ENCODE measurements around the gene HSD11B2. TPM values are rescaled to one million over a fixed set of nuclear protein-coding genes. Genes with fewer than 3 reads are reported as not detected.

Gene HSD11B2
- total and polyA plus RNA-seq, 2 donors (not counting 1 experiment from before 2014, with no cell fraction given): 0.15 TPM; not detected in 1

GRCh38 chr16:67463691-67464090, 32.8 kb downstream of the HSD11B2 start:
- Histone ChIP-seq H3K27ac (ENCODE audit: insufficient read depth, low read length) (no peak overlapping the region), H3K27me3 (ENCODE audit: control insufficient read depth, insufficient read depth, low read length) (no peaks in the 10 kb centered on the region), H3K4me1 (ENCODE audit: control insufficient read depth, extremely low read depth, insufficient read depth, low read length) (peaks cover 18% of the 10 kb centered on the region), H2AFZ (ENCODE audit: low read length) (no peak overlapping the region), H3K9ac (ENCODE audit: insufficient read depth, low read length) (no peak overlapping the region), H3K79me2 (ENCODE audit: control insufficient read depth, insufficient read depth, low read length) (peaks cover 40% of the 10 kb centered on the region), H3K4me3 (replicated peaks in 1 of 4; ENCODE audit: control extremely low read depth in 1 of 4, insufficient read depth in 1 of 4, low read depth in 3 of 4, low read length in 4 of 4) (no peak overlapping the region), H3K36me3 (ENCODE audit: control insufficient read depth, insufficient read depth, low read length) (peaks cover 2% of the 10 kb centered on the region), H3K4me2 (ENCODE audit: extremely low read depth, insufficient read depth, low read length) (no peak overlapping the region), H3K9me3 (ENCODE audit: control insufficient read depth, insufficient read depth, low read depth, low read length) (no peaks in the 10 kb centered on the region), H4K20me1 (ENCODE audit: control insufficient read depth, extremely low read depth, insufficient read depth, low read length) (no peaks in the 10 kb centered on the region)
- no peak for DNase-seq (ENCODE audit: low read depth in 2 of 2)
- no peak for TF ChIP-seq EZH2 (IDR thresholded peaks at IDR 0.05; ENCODE audit: low read length, missing control alignments)
- no peak for TF ChIP-seq CTCF (conservative IDR thresholded peaks at IDR 0.05 in 1 of 2, IDR thresholded peaks at IDR 0.05 in 1 of 2; ENCODE audit: low read depth in 1 of 2, low read length in 2 of 2)

GRCh38 chr16:67464565-67464964, 33.6 kb downstream of the HSD11B2 start:
- no peak overlapping the region for H3K27ac ChIP-seq (ENCODE audit: insufficient read depth, low read length)
- H3K9ac ChIP-seq (ENCODE audit: insufficient read depth, low read length): no peak overlapping the region
- no peak overlapping the region for H2AFZ ChIP-seq (ENCODE audit: low read length)
- no peak for TF ChIP-seq EZH2 (IDR thresholded peaks at IDR 0.05; ENCODE audit: low read length, missing control alignments)
- no peak for TF ChIP-seq CTCF (conservative IDR thresholded peaks at IDR 0.05 in 1 of 2, IDR thresholded peaks at IDR 0.05 in 1 of 2; ENCODE audit: low read depth in 1 of 2, low read length in 2 of 2)
- H3K36me3 ChIP-seq (ENCODE audit: control insufficient read depth, insufficient read depth, low read length): peaks cover 2% of the 10 kb centered on the region
- H3K79me2 ChIP-seq (ENCODE audit: control insufficient read depth, insufficient read depth, low read length): peaks cover 40% of the 10 kb centered on the region
- DNase-seq (ENCODE audit: low read depth in 2 of 2): no peak
- H4K20me1 ChIP-seq (ENCODE audit: control insufficient read depth, extremely low read depth, insufficient read depth, low read length): no peaks in the 10 kb centered on the region
- no peaks in the 10 kb centered on the region for H3K27me3 ChIP-seq (ENCODE audit: control insufficient read depth, insufficient read depth, low read length)
- no peak overlapping the region for H3K4me2 ChIP-seq (ENCODE audit: extremely low read depth, insufficient read depth, low read length)
- no peak overlapping the region for H3K4me3 ChIP-seq (replicated peaks in 1 of 4; ENCODE audit: control extremely low read depth in 1 of 4, insufficient read depth in 1 of 4, low read depth in 3 of 4, low read length in 4 of 4)
- peaks cover 9% of the 10 kb centered on the region for H3K4me1 ChIP-seq (ENCODE audit: control insufficient read depth, extremely low read depth, insufficient read depth, low read length)
- H3K9me3 ChIP-seq (ENCODE audit: control insufficient read depth, insufficient read depth, low read depth, low read length): no peaks in the 10 kb centered on the region

- no peak overlapping the region for H2AFZ ChIP-seq (ENCODE audit: low read length)
- no peaks in the 10 kb centered on the region for H3K9me3 ChIP-seq (ENCODE audit: control insufficient read depth, insufficient read depth, low read depth, low read length)
- no peak for TF ChIP-seq EZH2 (IDR thresholded peaks at IDR 0.05; ENCODE audit: low read length, missing control alignments)
- no peak for TF ChIP-seq CTCF (conservative IDR thresholded peaks at IDR 0.05 in 1 of 2, IDR thresholded peaks at IDR 0.05 in 1 of 2; ENCODE audit: low read depth in 1 of 2, low read length in 2 of 2)
- peaks cover 2% of the 10 kb centered on the region for H4K20me1 ChIP-seq (ENCODE audit: control insufficient read depth, extremely low read depth, insufficient read depth, low read length)
- no peak for DNase-seq (ENCODE audit: low read depth in 2 of 2)
- no peak overlapping the region for H3K4me2 ChIP-seq (ENCODE audit: extremely low read depth, insufficient read depth, low read length)
- H3K36me3 ChIP-seq (ENCODE audit: control insufficient read depth, insufficient read depth, low read length): no peaks in the 10 kb centered on the region
- peaks cover 39% of the 10 kb centered on the region for H3K79me2 ChIP-seq (ENCODE audit: control insufficient read depth, insufficient read depth, low read length)
- H3K27ac ChIP-seq (ENCODE audit: insufficient read depth, low read length): no peak overlapping the region
- H3K9ac ChIP-seq (ENCODE audit: insufficient read depth, low read length): no peak overlapping the region
- H3K4me3 ChIP-seq (replicated peaks in 1 of 4; ENCODE audit: control extremely low read depth in 1 of 4, insufficient read depth in 1 of 4, low read depth in 3 of 4, low read length in 4 of 4): no peak overlapping the region
- H3K27me3 ChIP-seq (ENCODE audit: control insufficient read depth, insufficient read depth, low read length): no peaks in the 10 kb centered on the region
- H3K4me1 ChIP-seq (ENCODE audit: control insufficient read depth, extremely low read depth, insufficient read depth, low read length): peaks cover 7% of the 10 kb centered on the region
Measured at GRCh38 chr16:67466581-67466980, 35.7 kb downstream of the HSD11B2 start.

All from fibroblast of lung (primary cell).